Metanephros (tissue), 2 donors: ENCODE measurements around the gene KLHL25. TPM values are rescaled to one million over a fixed set of nuclear protein-coding genes. Genes with fewer than 3 reads are reported as not detected.

ENCODE experiments used
- small RNA-seq: library from RNA; depleted of rRNA; stranded (forward); fragments of <200 nt; gene quantifications from one replicate; pipeline ENCODE3, GENCODE V24; 2014; ENCODE audit warnings: low replicate concordance
- total RNA-seq: library from RNA; depleted of rRNA; stranded (reverse); fragments of >200 nt; gene quantifications from one replicate; pipeline ENCODE4 v1.2.3, GENCODE V29; 2014

The KLHL25 gene
- 16.2 TPM for total RNA-seq

GRCh38 chr15:85794598-85795336 lies at the start of gene KLHL25:
Gene KLHL25, minus strand, starts transcription at chr15:85794925. Its CDS starts 25,115 bp downstream, at chr15:85769810.

Small RNAs within 50 kb of the gene (small RNA-seq; reads per million reads assigned to genes)
- gene AC021739.1, result not detected
- gene MIR1276, result 0.16 reads per million
- not detected for gene MIR548AP
- gene RNU6-231P, result not detected
